HG03565 (cell line): Measurements from ENCODE around the gene NOTCH1.

Experiments used
- ATAC-seq: cut with Tn5 transposase; IDR thresholded peaks from one replicate; pipeline ENCODE4 v1.9.1; 2021; ENCODE audit warnings: mild to moderate bottlenecking, moderate library complexity; ENCODE audit not compliant: unreplicated experiment

NOTCH1 gene

DNA sequence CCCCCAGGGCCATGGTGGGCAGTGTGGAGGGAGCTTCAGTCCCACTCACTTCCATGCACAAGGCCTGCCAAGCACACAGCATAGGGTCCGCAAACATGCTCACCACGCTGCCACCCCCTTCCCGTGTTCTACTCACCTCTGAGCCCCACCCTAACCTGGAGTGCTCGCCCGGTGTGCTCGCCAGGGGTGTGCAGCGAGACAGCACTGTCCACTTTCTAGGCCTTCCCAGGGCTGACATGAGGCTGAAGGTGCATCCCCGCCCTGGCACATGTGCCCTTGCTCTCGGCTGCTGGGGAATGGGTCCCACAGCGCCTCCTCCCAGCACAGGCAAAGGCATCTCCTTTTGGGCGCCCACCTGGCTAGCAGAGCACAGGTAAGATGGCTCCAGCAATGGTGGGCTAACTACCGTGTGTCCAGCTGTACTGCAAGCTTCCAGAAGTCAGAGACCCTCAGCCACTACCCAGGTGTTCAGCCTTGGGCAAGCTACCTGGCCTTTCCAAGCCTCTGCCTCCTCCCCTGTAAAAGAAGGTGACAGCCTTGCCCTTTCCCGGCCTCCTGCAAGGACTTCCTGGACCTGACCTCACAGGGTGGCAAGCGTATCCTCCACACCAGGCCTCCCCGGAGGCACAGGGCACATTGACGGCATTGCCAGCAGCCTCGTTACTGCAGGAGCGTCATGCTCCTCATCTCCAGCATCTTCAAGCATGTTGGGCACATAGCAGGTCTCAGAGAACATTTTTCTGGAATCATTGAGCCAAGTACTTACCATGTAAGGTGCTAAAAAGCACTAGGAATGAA, 58.8 kb downstream of the NOTCH1 start:
- ATAC-seq: no peak

DNA sequence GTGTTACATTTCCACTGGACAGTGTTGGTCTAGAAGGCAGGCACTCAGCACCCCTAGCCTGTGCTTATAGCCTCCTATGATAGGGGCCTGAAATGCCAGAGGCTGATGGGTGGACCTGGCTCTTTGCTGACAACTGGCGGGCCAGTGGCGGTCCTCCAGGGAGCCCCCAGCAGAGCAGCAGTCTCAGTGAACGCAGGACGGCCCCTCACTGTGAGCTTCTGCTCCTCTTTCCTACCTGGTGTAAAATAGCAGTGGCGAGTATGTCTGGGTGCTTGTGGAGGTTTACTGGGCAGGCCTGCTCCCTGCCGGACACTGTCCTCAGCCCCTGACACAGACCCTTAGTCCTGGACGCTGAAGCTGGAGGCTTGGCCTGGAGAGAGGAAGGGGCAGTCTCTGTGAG, 59.7 kb downstream of the NOTCH1 start:
- no peak for ATAC-seq

DNA sequence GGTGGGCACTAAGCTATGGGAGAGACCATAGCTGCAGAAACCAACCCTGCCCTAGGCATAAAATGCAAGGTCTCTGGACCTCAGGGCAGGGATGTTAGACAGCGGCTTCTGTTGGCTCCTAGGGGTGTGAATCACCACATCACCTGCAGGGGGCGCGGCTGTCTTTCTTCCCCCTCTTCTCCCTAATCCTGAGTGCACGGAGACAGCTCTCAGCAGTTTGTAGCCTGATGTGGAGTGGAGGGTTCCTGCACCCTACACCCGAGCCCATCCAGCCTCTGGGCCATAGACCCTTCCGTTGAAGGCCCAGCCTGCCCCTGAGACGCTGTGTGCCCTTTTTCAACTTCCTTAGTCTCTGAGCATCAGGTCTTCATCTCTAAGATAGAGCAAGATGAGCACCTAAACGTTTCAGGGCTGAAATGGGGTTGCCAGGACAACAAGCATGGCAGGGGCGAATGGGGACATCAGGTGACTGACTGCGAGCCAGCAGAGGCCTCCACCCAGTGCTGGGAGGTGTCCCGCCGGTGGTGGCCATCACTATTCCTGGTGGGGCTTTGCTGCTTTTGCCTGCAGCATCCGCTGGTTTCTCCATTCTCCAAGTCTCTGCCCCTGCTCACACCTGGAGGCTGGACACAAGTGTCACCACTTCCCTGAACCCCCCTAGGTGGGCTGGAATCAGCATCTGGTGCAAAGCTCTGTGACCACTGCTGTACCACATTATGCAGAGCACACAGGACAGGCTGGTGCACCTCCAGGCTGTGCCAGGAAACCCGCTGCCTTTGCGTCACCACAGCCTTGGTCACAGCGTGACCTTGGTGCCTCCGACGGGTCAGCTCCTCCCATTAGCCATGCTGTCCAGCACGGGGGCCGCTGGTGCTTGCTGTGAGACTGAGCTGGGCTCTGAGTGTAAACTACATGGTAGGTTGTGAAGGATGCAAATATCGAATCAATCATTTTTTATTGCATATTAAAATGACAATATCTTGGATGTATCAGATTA, 60.5 kb downstream of the NOTCH1 start:
- no peak for ATAC-seq

DNA sequence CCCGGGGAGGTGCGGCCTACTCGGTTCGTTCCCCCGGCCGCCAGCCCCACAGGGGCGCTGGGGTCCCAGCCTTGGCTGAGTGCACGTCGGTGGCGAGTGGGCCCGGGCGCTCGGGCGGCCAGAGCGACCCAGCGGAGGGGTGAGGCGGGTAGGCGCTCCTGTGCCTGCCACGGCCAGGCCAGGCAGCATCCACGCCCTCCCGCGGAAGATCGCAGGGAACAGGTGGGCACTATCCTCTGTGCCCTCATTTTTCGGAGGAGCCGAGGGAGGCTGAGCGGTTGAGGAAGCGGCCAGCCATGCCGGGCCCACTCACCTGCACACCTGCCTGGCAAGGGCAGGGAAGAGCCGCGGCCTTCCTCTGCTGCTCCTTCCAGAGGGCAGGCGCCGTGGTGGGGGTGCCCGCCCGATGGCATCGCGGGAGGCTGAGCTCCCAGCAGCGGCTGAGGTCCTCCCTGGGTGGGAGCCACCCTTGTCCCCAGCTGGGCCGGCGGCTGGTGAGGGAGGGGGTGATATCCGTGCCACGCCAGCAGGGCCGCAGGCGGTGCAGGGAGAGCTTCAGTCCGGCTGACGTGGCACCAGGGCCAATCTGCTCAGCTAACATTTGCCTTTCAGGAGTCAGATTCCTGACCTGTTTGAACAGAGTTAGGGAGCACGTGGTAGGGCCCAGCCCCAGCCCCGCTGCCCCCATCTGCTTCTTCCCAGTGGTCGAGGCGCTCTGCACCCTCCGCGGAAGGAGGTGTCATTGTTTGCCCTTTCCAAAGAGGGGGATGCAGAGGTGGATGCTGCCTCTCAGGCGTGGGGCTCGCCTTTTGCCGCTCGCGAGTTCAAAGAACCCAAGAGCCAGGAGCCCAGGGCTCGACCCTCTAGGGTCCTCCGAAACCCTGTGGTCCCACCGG, 61.4 kb downstream of the NOTCH1 start:
- no peak for ATAC-seq

DNA sequence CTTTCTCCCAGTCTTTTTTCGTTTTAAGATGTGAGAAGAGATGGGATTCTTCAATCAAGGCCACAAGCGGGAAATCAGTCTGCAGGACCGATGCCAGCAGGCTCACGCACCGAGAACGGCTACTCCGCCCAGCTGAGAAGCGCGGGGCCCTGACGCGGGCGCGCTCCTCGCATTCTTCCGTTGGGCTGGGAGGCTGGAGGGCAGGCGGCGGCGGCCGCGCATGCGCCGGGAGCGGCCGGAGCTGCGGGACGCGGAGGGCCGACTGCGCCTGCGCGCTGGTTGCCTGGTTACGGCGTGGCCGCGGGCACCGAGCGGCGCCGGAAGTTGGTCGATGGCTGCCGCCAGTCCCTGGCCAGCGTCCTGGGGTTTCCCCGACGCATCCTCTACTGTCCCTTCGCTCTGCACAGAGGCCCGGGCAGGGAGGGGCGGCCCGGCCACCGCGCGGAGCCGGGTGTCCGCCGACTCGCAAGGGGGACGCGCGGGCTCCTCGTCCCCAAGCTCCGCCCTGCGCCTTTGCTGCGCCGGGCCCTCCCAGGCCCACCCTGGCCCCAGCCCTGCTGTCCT, 62.2 kb downstream of the NOTCH1 start:
- ATAC-seq: peak; percentile 56

DNA sequence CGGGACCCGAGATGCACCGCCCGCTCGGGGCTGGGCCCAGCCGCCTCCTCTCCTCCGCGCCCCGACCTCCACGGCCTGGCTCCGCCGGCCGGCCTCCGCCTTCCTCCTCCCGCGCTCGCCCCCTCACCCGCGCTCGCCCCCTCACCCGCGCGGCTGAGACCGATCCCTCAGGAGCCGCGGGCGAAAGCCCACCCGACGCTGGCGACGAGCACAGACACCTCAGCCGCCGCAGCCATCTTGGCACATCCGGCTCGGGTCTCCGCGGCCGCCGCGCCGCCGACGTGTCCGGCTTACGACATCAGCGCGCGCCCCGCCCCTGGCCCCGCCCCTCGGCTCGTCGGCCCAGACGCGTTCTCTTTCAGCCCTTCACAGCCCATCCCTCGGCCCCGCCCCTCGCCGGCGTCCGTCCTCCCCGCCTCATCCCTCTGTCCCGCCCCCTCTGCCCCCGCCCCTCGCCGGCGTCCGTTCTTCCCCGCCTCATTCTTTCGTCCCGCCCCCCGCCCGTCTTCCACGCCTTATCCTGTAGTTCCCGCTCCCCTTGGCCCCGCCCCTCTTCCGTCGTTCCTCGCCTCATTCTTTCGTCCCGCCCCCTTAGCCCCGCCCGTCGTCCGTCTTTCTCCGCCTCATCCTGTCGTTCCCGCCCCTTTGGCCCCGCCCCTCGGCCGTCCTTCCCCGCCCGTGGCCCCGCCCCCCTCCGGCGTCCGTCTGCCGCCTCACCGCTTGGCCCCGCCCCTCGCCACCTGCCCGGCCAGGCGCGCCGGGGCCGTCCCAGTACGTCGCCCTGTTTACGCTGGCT, 62.9 kb downstream of the NOTCH1 start, which contains the start of gene SEC16A:
Gene SEC16A (minus strand): TSS at position 248 of the 796 bp plus-strand sequence. CDS start 5,425 bp downstream, outside the sequence.
- ATAC-seq: peak; percentile 35

DNA sequence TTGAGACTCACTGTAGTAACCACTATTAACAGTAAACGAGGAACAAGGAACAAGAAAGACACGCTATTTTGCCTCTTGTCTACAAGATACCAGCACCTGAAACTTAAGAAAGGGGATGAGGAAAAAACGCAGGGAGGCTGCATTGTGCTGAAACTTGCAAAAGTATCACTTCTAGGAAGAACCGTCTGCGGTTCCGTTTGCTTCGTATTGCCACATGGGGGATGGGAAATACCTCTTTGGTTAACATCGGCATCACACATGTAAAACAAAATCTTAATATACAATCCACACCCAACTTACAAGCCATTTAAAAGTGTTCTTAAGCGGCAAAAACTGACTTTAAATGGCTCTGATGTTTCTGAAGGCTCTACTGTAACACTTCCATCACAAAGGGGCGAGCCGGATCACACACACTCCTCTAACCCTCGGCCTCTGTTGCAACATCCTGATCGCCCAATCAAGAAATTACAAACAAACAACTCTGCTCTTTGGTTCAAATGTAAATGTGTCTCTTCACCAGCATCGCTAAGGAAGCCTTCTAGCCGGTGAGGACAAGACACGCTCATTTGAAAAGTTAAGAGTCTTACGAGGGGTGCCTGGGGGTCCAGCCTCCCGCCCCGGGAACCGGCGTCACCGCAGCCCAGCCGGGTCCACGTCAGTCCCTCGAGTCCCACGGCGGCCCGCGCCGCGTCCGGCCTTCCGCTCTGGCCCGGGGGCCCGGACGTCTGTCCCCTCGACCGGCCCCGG, 63.6 kb downstream of the NOTCH1 start:
- no peak for ATAC-seq

DNA sequence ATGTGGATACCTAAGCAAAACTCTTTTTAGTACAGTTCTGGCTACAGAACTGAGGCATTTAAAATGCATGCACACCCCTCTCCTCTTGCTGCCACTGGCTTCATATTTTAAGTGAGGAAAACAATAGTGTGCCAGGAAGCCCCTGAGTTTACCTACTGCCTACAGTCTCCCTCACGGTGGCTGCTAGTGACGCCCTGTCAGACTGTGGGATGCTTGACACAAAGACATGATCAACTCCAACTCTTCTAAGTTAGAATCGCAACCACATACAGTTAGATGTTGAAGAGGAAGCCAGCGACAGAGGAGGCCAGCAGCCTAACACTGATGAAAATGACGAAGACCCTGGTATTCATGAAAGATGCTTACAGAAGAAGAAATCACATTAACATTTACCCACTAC, 64.3 kb downstream of the NOTCH1 start:
- ATAC-seq: no peak

DNA sequence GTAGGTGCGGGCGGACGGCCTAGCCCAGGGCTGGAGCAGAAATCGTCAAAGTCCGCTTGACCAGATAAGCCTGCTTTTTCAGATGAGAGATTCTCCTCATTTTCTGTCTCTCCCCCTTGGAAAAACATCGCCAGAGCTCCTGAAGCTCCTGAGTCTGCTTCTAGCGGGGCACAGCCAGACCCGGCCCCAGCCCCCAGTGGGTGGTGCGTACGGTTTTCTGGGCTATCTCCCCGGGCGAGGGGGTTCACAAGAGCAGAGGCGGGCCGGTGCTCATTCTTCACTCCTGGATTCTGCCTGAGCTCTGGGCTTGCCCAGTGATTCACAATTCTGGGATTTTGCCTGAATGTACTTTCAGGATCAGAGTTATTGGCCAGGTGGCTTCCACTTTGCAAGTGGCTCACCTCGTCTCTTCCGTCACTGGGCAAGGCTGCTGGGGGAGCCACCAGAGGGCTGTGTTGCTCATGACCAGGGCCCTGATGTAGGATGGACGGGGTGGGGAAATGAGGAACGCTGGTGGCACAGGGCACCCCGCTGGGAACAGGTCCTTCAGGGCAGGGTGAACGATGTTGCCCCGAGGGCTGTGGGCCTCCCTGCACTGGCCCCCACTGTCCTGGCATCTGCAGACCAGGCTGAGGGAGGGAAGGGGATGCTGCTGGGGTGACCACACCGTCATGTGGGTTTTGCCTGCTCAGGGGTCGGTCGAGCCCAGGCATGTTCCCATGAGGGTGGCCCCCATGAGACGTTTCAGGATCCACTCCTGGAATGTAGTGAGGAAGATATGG, 69.3 kb downstream of the NOTCH1 start:
- no peak for ATAC-seq

DNA sequence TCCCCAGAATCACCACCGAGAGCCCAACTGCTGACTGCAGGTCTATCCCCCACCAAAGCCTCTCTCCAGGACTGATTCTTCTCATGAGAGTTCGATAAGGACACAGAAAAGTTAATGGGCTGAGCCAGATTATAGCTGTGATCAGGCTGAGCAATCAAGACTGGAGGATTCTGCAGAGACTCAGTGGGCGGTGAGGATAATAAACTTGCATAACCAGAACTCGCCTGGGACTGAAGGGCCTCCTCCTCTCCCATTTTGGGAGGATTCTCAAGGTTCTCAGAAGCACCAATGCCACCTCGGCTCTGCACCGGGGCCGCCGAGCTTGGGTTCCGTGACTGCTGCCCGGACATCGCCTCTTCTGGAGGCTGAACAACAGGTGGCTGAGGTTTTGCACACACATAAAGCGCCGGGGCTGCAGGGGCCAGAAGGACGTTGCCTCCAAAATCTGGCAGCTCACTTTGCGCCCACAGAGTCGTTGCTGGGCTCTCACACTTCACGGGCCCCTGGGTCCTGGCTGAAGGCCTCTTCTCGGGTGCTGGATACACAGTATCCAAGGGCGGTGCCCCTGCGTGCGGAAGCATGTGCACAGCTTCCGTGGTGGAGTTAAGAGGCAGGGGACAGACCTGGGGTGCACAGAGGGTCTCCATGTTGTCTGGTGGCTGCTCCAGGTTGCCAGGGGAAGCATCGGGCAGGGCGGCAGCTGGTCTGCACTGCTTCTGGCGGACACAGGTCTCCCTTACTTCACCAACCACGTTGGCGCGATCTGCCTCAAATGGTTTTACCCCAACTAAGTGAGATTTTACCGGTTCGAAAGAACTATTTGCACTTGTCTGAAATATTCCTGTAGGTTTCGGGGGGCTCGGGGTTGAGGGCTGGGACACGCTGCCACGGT, 70.6 kb downstream of the NOTCH1 start:
- no peak for ATAC-seq

DNA sequence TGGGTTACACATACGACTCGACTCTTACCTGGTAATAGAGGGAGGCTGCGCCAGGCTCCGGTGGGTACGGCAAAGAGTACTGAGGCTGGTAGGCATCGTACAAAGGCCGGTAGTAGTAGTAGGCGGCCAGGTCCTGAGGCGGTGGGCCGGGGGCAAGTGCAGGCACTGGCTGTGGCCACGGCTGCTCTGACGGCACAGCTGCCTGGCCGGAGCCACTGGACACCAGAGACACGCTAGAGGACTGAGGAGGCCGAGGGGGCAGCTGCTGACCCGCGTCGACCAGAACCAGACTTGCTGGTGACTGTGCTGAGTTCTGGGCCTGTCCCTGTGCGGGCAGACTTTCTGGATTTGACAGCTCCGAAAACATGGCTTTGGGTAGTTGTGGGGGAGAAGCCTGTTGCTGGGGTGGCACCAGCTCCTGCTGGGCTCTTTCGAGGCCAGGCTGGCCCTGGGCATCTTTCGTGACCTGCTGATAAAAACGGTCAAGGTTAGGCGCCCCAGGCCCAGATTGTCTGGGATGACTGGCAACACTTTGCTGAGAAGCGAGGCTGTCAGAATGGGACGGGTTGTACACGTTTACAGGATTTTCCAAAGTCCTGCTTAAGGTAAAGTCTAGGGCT, 71.7 kb downstream of the NOTCH1 start:
- no peak for ATAC-seq

DNA sequence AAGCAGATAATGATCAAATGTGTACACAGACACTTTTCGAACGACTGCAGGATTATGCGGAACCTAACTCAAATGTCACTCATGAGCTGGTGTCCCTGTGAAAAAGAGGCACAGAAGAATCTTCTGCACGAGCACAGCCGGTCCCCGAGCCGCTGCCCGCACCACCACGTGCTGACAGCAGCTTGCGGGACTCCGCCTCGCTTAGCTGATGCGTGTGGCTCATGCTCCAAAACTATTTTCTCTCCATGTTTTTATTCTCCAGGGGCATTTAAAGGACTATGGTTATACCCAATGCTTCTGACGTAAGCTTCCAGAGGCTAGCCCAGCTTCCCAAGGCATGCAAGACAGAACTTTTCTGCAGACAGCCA, 72.5 kb downstream of the NOTCH1 start:
- ATAC-seq: no peak

DNA sequence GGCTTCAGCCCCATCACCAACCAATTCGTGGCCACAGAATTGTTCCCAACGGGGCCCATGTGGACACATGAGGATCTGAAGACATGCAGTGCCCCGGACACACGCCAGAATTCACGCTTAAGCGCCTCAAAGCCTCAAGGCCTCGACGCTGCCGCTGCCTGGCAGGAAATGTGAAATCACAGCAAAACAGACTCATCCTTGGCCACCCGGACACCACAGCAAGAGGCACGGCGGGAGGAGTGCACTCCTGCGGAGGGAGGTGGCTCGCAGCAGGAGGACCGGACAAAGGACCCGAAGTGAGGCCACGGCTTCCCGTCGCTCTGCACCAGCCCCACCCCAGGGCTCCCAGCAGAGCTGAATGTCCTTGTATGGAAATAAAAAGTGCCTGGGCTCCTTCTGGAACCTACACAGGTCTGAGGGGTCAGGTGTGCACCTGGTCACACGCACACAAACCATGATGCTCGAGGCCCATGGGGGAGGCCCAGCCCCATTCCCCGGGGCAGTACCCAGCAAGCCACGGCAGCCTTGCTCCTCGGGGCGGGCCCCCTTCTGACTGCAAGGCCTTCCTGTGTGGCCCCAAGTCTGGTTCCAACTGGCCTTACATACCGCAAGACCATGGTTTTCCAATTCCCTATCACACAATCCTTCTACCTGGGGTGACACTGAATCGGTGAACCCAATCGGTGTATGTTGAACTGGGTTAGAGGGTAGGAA, 73.1 kb downstream of the NOTCH1 start:
- no peak for ATAC-seq

DNA sequence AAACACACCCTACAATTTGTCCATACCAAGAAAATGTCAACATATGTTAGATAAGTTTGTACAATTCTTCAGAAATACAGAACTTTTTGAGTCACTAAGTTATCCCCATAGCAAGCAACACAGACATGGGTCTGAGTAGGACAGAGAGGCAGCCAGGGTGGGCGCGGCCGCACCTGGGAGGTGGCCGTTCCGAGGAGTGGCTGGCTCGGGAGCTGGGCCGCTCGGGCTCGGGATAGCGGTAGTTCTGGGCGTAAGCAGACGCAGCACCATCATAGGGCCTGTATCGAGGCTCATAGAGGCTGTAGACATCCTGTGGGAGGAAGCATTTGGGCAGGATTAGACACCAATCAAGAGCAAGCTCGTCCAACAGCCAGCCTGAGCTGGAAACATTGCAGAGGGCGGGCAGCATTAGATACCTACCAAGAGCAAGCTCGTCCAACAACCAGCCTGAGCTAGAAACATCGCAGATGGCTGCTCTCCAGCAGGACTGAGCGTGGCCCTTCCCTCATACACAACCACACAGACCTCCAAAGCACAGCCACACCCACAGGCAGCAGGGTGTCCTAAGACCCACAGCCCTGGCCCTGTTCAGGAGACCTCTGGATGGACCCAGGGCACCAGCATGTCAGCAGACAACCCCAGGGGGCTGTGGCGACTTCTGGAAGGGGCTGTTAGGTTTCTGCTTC, 73.9 kb downstream of the NOTCH1 start:
- no peak for ATAC-seq

DNA sequence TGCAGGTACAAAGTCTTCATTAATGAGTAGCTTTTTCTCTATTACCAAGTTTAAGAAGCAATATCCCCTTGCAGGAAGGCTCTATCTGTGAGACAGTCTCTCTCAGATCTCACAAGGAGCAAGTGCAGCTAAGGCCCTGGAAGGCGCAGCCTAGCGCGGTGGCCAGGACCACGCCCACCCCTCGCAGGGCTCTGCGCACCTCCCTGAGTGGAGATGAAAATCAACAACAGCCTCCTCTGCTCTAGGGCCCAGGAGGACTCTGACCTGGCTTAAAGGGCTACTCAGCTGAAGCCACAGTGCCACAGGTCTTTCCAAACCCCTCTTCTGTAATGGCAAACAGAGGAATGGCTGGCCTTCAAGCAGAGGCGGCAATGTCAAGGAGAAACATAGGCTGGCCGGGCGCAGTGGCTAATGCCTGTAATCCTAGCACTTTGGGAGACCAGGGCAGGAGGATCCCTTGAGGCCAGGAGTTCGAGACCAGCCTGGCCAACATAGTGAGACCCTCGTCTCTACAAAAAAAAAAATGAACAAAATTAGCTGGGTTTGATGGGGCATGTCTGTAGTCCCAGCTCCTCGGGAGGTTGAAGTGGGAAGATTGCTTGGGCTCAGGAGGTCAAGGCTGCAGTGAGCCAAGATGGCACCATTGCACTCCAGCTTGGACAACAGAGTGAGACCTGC, 74.9 kb downstream of the NOTCH1 start:
- ATAC-seq: no peak
